NCI-H510A treated with DMSO at 0.1 percent for 48 hours (cell line): ENCODE data around the gene SNCG.

Experiments used
- DNase-seq: peaks from one replicate; lab custom pipeline; 2025; lab: John Stamatoyannopoulos, UW

SNCG gene

GRCh38 chr10:86960863-86961434, 2.5 kb downstream of the SNCG start:
- DNase-seq: no peak

DNA sequence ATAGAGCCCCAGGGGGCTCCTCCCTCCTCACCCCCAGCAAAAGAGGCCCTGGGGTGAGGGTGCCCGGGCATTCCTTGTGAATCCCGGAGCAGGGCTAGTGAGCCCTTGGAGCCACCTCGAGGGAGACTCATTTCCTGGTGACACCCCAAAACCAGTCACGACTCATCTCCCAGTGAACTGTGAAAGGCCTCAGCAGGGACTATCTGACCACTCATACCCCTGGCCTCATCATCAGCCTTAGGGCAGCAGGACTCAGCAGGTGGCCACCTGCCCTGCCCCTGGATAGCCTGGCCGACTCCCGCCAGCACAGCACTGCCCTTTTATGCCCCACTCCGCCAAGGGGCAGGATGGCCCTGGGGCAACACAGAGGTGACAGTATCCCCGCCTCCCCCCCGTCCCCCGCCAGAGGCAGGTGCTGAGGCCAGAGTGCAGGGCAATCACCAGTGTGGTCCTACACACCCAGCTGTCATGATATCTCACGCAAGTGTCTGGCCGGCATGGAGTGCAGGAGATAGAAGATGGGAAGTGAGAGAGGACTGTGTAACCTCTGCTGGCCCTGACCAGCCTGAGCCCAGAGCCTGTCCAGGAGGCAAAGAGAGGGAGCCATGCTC, 3.2 kb downstream of the SNCG start:
- no peak for DNase-seq

GRCh38 chr10:86962136-86962980, 4.0 kb downstream of the SNCG start:
- no peak for DNase-seq

DNA sequence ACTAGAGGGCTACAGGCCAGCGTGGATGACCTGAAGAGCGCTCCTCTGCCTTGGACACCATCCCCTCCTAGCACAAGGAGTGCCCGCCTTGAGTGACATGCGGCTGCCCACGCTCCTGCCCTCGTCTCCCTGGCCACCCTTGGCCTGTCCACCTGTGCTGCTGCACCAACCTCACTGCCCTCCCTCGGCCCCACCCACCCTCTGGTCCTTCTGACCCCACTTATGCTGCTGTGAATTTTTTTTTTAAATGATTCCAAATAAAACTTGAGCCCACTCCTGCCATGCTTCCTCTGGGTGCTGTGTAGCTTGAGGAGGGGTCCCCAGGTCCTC, 4.5 kb downstream of the SNCG start:
- DNase-seq: no peak

GRCh38 chr10:86963341-86963919, 5.0 kb downstream of the SNCG start:
- DNase-seq: no peak

GRCh38 chr10:86964061-86964846, 5.9 kb downstream of the SNCG start:
- no peak for DNase-seq

- DNase-seq: no peak
Measured at GRCh38 chr10:86964847-86965190, 6.4 kb downstream of the SNCG start.

- DNase-seq: no peak
Measured at GRCh38 chr10:86965986-86966654, 7.7 kb downstream of the SNCG start.

DNA sequence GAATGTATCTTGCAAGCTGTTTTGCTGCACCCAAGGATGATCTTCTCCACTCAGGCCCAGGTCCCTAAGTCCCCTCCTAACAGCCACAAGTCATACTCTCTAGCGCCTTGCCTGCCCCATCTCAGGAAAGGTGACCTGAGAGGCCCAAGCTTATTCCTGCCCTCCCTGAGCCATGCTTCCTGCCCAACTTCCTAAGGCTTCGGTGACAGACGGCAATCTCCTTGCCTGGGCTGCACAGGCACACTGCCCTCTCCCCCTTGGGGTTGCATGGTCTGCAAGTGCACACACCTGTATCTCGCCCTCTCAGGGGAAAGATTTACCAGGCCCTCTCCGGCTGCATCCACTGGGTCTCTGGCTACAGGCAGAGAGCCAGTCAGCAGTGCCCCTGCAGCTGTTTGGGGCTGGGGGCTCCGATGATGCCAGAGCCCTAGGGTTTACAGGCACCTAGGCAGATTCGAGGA, 9.1 kb downstream of the SNCG start:
- no peak for DNase-seq

DNA sequence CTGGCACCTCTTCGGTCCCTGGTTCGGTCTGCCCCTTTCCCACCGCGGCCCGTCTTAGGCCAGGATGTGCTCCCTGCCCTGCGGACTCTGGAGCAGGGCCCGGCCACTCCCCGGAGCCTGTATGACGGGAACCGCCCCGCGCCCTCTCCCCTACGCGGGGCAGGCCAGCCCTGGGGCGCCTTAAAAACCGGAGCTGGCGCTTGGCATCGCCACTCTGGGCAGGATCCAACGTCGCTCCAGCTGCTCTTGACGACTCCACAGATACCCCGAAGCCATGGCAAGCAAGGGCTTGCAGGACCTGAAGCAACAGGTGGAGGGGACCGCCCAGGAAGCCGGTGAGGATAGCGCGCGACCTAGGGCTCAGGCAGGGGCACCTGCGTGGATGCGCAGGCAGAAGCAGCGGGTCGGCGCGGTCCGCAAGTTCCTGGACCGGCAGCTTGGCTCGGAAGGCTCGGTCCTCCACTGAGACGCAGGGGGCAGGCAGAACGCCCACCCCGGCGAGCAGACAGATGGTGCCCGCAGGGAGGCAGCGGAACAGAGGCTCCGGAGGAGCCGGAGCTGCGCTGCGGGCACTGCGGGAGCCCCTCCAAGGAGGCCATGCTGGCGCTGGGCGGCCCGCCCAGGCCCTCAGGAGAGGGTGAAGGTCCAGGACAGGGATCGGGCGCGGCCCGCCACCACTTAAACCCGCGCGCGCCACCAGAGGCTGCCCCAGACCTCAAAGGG, 10.0 kb downstream of the SNCG start, which contains the start of gene ADIRF:
TSS of gene ADIRF (plus strand) at position 212 of the 723 bp plus-strand sequence. CDS start at position 275, 63 bp downstream.
- no peak for DNase-seq

- DNase-seq: no peak
Measured at GRCh38 chr10:86968994-86969355, 10.6 kb downstream of the SNCG start.

GRCh38 chr10:86969421-86970041, 11.1 kb downstream of the SNCG start:
- DNase-seq: no peak

DNA sequence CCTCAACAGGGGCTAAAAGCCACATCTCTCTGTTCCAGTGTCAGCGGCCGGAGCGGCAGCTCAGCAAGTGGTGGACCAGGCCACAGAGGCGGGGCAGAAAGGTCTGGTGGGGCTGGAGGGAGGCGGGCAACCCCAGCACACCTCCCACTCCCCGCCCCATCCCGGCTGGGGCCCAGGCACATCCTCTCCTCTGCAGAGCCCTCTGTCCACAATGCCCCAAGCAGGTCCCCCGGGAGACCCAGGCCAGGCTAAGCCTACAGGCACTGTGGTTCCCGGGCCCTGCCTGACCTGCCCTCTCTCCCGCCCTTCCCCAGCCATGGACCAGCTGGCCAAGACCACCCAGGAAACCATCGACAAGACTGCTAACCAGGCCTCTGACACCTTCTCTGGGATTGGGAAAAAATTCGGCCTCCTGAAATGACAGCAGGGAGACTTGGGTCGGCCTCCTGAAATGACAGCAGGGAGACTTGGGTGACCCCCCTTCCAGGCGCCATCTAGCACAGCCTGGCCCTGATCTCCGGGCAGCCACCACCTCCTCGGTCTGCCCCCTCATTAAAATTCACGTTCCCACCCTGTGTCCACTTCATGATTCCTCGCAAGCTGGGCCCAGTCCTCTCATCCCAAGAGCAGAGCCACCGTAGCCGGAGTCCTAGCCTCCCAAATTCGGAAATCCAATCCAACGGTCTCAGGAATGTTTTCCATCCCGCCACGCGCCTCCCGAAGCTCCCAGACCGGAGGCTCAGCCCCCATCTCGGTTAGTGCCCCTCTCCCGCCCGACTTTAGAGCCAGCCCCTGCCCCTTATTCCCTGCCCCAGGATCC, 12.0 kb downstream of the SNCG start:
- DNase-seq: no peak

DNA sequence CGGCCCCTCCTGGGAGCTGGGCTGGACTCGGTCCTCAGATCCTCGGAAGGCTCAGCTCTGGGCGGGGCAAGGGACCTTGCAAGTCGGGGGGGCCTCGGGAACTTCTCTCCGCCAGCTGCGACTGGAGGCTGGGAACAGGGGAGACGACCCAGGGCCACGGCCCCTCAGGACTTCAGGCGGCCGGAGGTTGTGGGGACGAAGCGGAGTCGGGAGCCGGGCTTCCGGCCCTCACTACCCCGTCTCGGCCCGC, 12.5 kb downstream of the SNCG start:
- no peak for DNase-seq

DNA sequence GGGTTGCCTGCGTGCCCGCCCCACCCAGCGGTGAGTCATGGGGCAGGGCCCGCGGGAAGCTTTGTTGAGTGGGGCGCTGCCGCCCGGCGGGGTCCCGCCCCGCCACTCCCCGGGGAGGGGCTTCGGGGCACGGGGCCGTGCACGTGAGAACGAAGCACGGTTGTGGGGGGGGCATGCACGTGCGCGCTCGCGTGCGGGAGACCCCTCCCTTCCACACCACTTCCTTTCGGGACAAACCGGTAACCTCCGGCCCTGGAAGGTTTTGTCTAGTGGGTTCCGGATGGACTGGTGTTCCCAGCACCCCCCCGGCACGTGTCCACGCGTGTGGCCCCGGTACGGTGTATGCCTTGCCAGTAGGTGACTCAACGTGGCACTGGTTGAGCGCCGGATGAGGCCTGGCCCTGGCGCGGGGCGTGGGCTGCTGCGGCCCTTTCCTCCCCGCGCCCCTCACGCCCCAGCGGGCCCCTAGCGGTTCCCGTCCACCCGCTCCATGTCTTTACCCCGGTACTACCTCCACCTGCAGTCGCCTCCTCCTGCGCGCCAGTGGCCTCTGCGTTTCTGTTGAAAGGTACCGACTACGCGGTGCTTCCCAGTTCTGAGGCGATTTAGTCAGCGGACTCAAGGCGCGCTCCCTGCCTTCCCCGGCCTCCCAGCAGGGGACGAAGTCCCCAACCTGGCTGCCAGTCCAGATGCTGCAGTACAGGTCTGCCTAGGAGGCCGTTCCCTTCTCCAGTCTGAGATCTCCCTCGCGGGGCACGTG, 13.0 kb downstream of the SNCG start:
- DNase-seq: peak; percentile 52

- DNase-seq: no peak
Measured at GRCh38 chr10:86972613-86973380, 14.4 kb downstream of the SNCG start.

GRCh38 chr10:86974484-86974883, 16.1 kb downstream of the SNCG start:
- DNase-seq: no peak

DNA sequence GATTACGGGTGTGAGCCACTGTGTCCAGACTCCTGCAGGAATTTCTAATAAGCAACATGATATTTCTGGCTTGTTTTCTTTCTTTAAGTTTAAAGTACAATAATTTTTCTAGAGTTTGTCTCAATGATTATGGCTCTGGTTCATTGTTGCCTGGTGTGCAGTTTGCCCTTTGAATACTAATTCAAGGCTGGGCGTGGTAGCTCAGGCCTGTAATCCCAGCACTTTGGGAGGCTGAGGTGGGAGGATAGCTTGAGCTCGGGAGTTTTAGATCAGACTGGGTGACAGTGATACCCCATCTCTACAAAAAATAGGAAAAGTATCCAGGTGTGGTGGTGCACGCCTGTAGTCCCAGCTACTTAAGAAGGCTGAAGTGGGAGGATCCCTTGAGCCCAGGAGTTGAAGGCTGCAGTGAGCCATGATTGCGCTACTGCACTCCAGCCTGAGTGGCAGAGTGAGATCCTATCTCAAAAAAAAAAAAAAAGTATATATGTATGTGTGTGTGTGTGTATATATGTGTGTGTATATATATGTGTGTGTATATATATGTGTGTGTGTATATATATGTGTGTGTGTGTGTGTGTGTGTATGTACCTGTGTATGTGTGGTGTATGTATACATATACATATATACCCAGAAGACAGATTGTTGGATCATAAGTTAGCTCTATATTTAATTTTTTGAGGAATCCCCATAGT, 18.1 kb downstream of the SNCG start:
- no peak for DNase-seq
